ENCODE results near the gene FOXQ1.

- TF ChIP-seq EZH2 (IDR thresholded peaks at IDR 0.05; ENCODE audit: low read depth) (no peak), CTCF (conservative IDR thresholded peaks at IDR 0.05) (no peak)
These were observed 10.9 kb downstream of the FOXQ1 start for GRCh38 chr6:1322696-1323219.

Data from PC-9 (cell line).